Tibial nerve (tissue), 4 donors: ENCODE data around the gene SLC30A9. TPM values are rescaled to one million over a fixed set of nuclear protein-coding genes. Genes with fewer than 3 reads are reported as not detected.

Experiments
- DNase-seq, 2 donors: peaks; one replicate each; pipeline ENCODE4 v3.0.0-alpha.2; 2019; ENCODE audit warnings: low spot score in 2 of 2
- H3K27ac ChIP-seq, 4 donors: fragments of 200-600 bp; sonication (generic) in 3 of 4; one replicate each; pipeline ENCODE4 v1.5.1; 2017 to 2019; ENCODE audit warnings: mild to moderate bottlenecking in 1 of 4
- H3K27me3 ChIP-seq, 2 donors: fragments of 200-600 bp; sonication (generic) in 1 of 2; one replicate each; pipeline versions ENCODE4 v1.5.1 to v1.6.0; 2017 to 2019
- H3K36me3 ChIP-seq, 3 donors: fragments of 200-600 bp; sonication (generic); one replicate each; pipeline ENCODE4 v1.5.1; 2018 to 2019
- H3K4me1 ChIP-seq, 4 donors: fragments of 200-600 bp; sonication (generic) in 3 of 4; one replicate each; pipeline ENCODE4 v1.5.1; 2017 to 2019
- H3K4me3 ChIP-seq, 4 donors: fragments of 200-600 bp; sonication (generic) in 3 of 4; one replicate each; pipeline ENCODE4 v1.5.1; 2017 to 2019; ENCODE audit warnings: mild to moderate bottlenecking in 1 of 4, moderate library complexity in 1 of 4
- H3K9me3 ChIP-seq, 4 donors: fragments of 200-600 bp; sonication (generic) in 3 of 4; one replicate each; pipeline ENCODE4 v1.5.1; 2017 to 2019
- CTCF ChIP-seq, 5 experiments: fragments of 200-600 bp in 3 of 5; fragments of 450-650 bp in 2 of 5; sonication (generic) in 3 of 5; IDR thresholded peaks; one replicate each; pipeline ENCODE4 v1.5.1; 2016 to 2019; ENCODE audit warnings: antibody characterized with exemption in 5 of 5, mild to moderate bottlenecking in 3 of 5, moderate library complexity in 2 of 5
- EP300 ChIP-seq, 2 donors: sonication (generic); formaldehyde crosslinking; IDR thresholded peaks; one replicate each; pipeline ENCODE4 v1.6.1; 2017; ENCODE audit warnings: antibody characterized with exemption in 2 of 2, mild to moderate bottlenecking in 1 of 2
- POLR2A ChIP-seq, 2 donors: fragments of 450-650 bp; IDR thresholded peaks; one replicate each; pipeline ENCODE4 v1.6.1; 2017; ENCODE audit warnings: antibody characterized with exemption in 2 of 2, mild to moderate bottlenecking in 2 of 2, moderate library complexity in 2 of 2
- WGBS, 2 donors: methylation state at CpG; one replicate each; pipeline ENCODE4 v1.1.5; 2018; 5-methylcytosine and 5-hydroxymethylcytosine counted together
- total RNA-seq, 4 donors: library from RNA; depleted of rRNA; stranded (reverse); fragments of >200 nt; gene quantifications; one replicate each; pipeline ENCODE4 v1.1.0, GENCODE V29; 2016

The SLC30A9 gene
- total RNA-seq, 4 donors from 2014 or later = 48.5 to 65.3 (median 62.1) TPM

- H3K27ac ChIP-seq = no peak overlapping the region
- TF ChIP-seq CTCF (IDR thresholded peaks at IDR 0.05) (no peak), EP300 (IDR thresholded peaks at IDR 0.05) (no peak), POLR2A (IDR thresholded peaks at IDR 0.05) (no peak)
- DNase-seq = no peak
- peaks cover 0 to 43% (median 3%) of the 10 kb centered on the region in 3 donors for H3K36me3 ChIP-seq
- H3K4me3 ChIP-seq = no peak overlapping the region
- H3K9me3 ChIP-seq = peaks cover 0 to 3% (median 0%) of the 10 kb centered on the region in 4 donors
- no peaks in the 10 kb centered on the region for H3K4me1 ChIP-seq
- WGBS, 2 donors = 23 to 39% methylated on average over 1 of the region's 1 CpG
- H3K27me3 ChIP-seq = no peaks in the 10 kb centered on the region
These were observed 58.1 kb downstream of the SLC30A9 start for GRCh38 chr4:42048394-42048793.

- no peak for DNase-seq
- WGBS, 2 donors = 88% methylated on average over 3 of the region's 3 CpGs
- H3K36me3 ChIP-seq = peaks cover 0 to 60% (median 3%) of the 10 kb centered on the region in 3 donors
- H3K4me1 ChIP-seq = no peaks in the 10 kb centered on the region
- TF ChIP-seq CTCF (IDR thresholded peaks at IDR 0.05) (no peak), EP300 (IDR thresholded peaks at IDR 0.05) (no peak), POLR2A (IDR thresholded peaks at IDR 0.05) (no peak)
- no peak overlapping the region for H3K27ac ChIP-seq
- H3K9me3 ChIP-seq = peaks cover 0 to 3% (median 0%) of the 10 kb centered on the region in 4 donors
- no peak overlapping the region for H3K4me3 ChIP-seq
- H3K27me3 ChIP-seq = no peaks in the 10 kb centered on the region
These were observed 60.4 kb downstream of the SLC30A9 start for GRCh38 chr4:42050516-42051249.

- no peak for TF ChIP-seq CTCF (IDR thresholded peaks at IDR 0.05)
- no peak for TF ChIP-seq POLR2A (IDR thresholded peaks at IDR 0.05)
- no peak for TF ChIP-seq EP300 (IDR thresholded peaks at IDR 0.05)
- peaks cover 0 to 52% (median 0%) of the 10 kb centered on the region in 3 donors for H3K36me3 ChIP-seq
These were observed 76.1 kb downstream of the SLC30A9 start for GRCh38 chr4:42066402-42066801.

GRCh38 chr4:42067264-42067663, 76.9 kb downstream of the SLC30A9 start:
- Histone ChIP-seq H3K9me3 (no peaks in the 10 kb centered on the region), H3K36me3 (peaks cover 0 to 47% (median 0%) of the 10 kb centered on the region in 3 donors), H3K27me3 (no peaks in the 10 kb centered on the region), H3K27ac (no peak overlapping the region), H3K4me1 (no peaks in the 10 kb centered on the region), H3K4me3 (no peak overlapping the region)
- 48 to 50% methylated on average over 2 of the region's 2 CpGs for WGBS, 2 donors
- no peak for DNase-seq
- TF ChIP-seq EP300 (IDR thresholded peaks at IDR 0.05) (no peak), CTCF (IDR thresholded peaks at IDR 0.05) (no peak)

More at GRCh38 chr4:42066402-42066801, 76.1 kb downstream of the SLC30A9 start:
- Histone ChIP-seq H3K27me3 (no peaks in the 10 kb centered on the region), H3K4me3 (no peak overlapping the region), H3K4me1 (no peaks in the 10 kb centered on the region), H3K9me3 (no peaks in the 10 kb centered on the region), H3K27ac (no peak overlapping the region)
- DNase-seq = no peak
- 50 to 70% methylated on average over 2 of the region's 2 CpGs for WGBS, 2 donors

GRCh38 chr4:42070463-42070862, 80.1 kb downstream of the SLC30A9 start:
- H3K4me3 ChIP-seq = no peak overlapping the region
- TF ChIP-seq POLR2A (IDR thresholded peaks at IDR 0.05) (no peak), EP300 (IDR thresholded peaks at IDR 0.05) (no peak), CTCF (IDR thresholded peaks at IDR 0.05) (no peak)
- H3K36me3 ChIP-seq = peaks cover 0 to 40% (median 0%) of the 10 kb centered on the region in 3 donors
- no peaks in the 10 kb centered on the region for H3K9me3 ChIP-seq
- DNase-seq = no peak
- no peaks in the 10 kb centered on the region for H3K27me3 ChIP-seq
- H3K27ac ChIP-seq = no peak overlapping the region
- 64 to 75% methylated on average over 4 of the region's 4 CpGs for WGBS, 2 donors
- no peaks in the 10 kb centered on the region for H3K4me1 ChIP-seq
